ENCODE measurements around the gene CABP7. TPM values are rescaled to one million over a fixed set of nuclear protein-coding genes. Genes with fewer than 3 reads are reported as not detected.

Gene CABP7
- polyA plus RNA-seq, 1 of the 3 experiments (the other 2 are of a cell fraction): 0.72 TPM

DNA sequence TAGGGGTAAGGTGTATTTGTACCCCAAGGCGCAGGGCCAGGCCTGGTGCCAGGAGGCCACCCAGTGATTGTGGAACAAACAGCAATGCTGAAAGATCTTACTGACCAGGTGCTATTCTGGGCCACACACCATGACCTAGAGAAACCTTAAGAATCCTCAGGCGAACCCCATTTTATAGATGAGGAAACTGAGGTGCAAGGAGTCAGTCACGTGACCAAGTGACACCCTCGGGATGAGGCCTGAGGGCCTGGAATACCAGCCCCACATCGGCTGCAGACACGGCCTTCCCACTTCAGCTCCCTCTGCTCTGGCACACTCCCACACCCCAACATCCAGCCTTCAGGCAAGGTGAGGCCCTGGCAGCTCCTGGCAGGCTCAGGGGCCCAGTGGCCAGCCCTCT is 13.1 kb downstream of the CABP7 start (continued):
- TF ChIP-seq, protein P1, sequence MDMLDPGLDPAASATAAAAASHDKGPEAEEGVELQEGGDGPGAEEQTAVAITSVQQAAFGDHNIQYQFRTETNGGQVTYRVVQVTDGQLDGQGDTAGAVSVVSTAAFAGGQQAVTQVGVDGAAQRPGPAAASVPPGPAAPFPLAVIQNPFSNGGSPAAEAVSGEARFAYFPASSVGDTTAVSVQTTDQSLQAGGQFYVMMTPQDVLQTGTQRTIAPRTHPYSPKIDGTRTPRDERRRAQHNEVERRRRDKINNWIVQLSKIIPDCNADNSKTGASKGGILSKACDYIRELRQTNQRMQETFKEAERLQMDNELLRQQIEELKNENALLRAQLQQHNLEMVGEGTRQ (IDR thresholded peaks at IDR 0.05; ENCODE audit: borderline replicate concordance, low read depth, low read length): no peak

DNA sequence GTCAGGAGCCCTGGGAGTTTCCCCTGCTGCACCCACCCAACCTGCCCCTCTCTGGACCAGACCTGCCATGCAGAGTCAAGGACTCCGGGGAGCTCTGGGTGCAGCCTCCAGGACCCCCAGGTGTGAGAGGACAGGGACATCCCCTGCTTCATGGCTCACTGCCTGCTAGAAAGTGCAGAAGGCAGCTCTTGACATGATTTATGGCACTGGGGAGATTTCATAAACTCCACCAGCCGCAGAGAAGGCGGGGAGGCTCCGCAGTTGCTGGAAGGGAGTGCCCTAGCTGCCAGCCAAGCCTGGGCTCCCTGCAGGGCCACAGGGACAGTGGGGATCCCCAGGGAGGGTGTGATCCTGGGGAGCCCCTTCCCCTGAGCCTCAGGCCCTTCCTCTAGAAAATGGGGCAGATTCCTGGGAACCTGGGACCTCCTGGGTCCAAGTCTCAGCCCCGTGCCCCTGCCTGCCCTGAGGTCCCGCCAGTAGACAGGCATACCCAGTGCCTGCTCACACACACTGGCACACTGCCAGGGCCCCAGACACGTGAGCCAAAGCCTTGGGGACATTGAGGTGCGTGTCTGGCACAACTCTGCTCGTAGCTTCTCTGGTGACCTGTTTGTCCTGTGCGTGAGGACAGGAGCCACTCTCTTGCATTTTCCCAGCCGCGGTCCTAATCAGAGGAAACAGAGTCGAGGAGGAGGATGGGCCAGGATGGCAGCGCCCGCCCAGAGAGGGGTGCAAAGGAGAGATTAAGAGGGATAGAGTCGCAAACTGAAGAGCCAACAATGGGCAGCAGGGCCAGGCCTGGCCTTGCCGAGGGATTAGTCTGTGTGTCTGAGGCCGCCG is 13.8 kb downstream of the CABP7 start:
- no peak overlapping the region for H3K9ac ChIP-seq
- no peak overlapping the region for H3K4me3 ChIP-seq (ENCODE audit: low read depth in 2 of 2, low read length in 1 of 2)
- no peaks in the 10 kb centered on the region for H3K79me2 ChIP-seq (ENCODE audit: insufficient read depth)
- peaks cover 0 to 2% of the 10 kb centered on the region in 2 experiments for H3K36me3 ChIP-seq (replicated peaks in 1 of 2; ENCODE audit: control insufficient read depth in 1 of 2, insufficient read depth in 2 of 2, low read length in 1 of 2)
- DNase-seq: peak; percentile 83
- no peaks in the 10 kb centered on the region for H3K9me3 ChIP-seq
- peaks cover 0 to 30% of the 10 kb centered on the region in 2 experiments; a peak in 1 of 4 replicates for H3K4me1 ChIP-seq (ENCODE audit: control insufficient read depth in 1 of 2, insufficient read depth in 2 of 2, low read depth in 1 of 2, low read length in 1 of 2)
- no peaks in the 10 kb centered on the region for H3K27me3 ChIP-seq (ENCODE audit: insufficient read depth)
- ChIA-PET POLR2A (interaction anchor here (0.5 to 1.6 kb wide), 4 partner anchors 11 to 62 kb away, joined by 3 to 9 read pairs (median 4); no protein-coding TSS in a partner anchor), CTCF (interaction anchor here (0.6 to 3.9 kb wide), 9 partner anchors 8 to 355 kb away, joined by 3 to 20 read pairs (median 4); no protein-coding TSS in a partner anchor)
- H3K27ac ChIP-seq (ENCODE audit: low read depth in 2 of 2, low read length in 1 of 2): peak overlapping the region in 1 of 2 experiments; percentile 78; a peak in 2 of 4 replicates
- no peak overlapping the region for H3K4me2 ChIP-seq
- 56% methylated on average over 11 of the region's 19 CpGs for WGBS (ENCODE audit: low lambda C conversion rate)
- no peak overlapping the region for H2AFZ ChIP-seq (ENCODE audit: low read depth)
- no peaks in the 10 kb centered on the region for H3K9me2 ChIP-seq
- H3F3A ChIP-seq (replicated peaks; ENCODE audit: insufficient read depth): no peaks in the 10 kb centered on the region
- no peaks in the 10 kb centered on the region for H4K20me1 ChIP-seq (ENCODE audit: insufficient read depth)
- TF ChIP-seq RFX5 (IDR thresholded peaks at IDR 0.05; ENCODE audit: low read length): no peak
- 0 out of 4 replicates have a peak, but pooled peaks of 1 of the 2 experiments have one; percentile 8 for TF ChIP-seq EP300 (IDR thresholded peaks at IDR 0.05; ENCODE audit: borderline replicate concordance in 1 of 2, low read depth in 1 of 2, low read length in 1 of 2)
- no peak for TF ChIP-seq GABPA (IDR thresholded peaks at IDR 0.05; ENCODE audit: low read depth)
- TF ChIP-seq TEAD4 (IDR thresholded peaks at IDR 0.05; ENCODE audit: borderline replicate concordance, insufficient read depth): no peak
- no peak for TF ChIP-seq RXRA (IDR thresholded peaks at IDR 0.05; ENCODE audit: borderline replicate concordance, low read depth)
- TF ChIP-seq, protein P1 (IDR thresholded peaks at IDR 0.05; ENCODE audit: borderline replicate concordance, low read depth, low read length): no peak
- no peak for TF ChIP-seq MAX (IDR thresholded peaks at IDR 0.05; ENCODE audit: low read depth)
- TF ChIP-seq SIN3A (IDR thresholded peaks at IDR 0.05; ENCODE audit: borderline replicate concordance, low read depth, low read length): no peak
- TF ChIP-seq FOXM1 (IDR thresholded peaks at IDR 0.05; ENCODE audit: low read depth): no peak
- TF ChIP-seq IRF3 (IDR thresholded peaks at IDR 0.05; ENCODE audit: low read depth, low read length): no peak
- TF ChIP-seq RCOR1 (IDR thresholded peaks at IDR 0.05; ENCODE audit: low read length): peak; percentile 40; the same call in 1 of the 2 replicates
- TF ChIP-seq, protein P2, sequence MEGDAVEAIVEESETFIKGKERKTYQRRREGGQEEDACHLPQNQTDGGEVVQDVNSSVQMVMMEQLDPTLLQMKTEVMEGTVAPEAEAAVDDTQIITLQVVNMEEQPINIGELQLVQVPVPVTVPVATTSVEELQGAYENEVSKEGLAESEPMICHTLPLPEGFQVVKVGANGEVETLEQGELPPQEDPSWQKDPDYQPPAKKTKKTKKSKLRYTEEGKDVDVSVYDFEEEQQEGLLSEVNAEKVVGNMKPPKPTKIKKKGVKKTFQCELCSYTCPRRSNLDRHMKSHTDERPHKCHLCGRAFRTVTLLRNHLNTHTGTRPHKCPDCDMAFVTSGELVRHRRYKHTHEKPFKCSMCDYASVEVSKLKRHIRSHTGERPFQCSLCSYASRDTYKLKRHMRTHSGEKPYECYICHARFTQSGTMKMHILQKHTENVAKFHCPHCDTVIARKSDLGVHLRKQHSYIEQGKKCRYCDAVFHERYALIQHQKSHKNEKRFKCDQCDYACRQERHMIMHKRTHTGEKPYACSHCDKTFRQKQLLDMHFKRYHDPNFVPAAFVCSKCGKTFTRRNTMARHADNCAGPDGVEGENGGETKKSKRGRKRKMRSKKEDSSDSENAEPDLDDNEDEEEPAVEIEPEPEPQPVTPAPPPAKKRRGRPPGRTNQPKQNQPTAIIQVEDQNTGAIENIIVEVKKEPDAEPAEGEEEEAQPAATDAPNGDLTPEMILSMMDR (IDR thresholded peaks at IDR 0.05): no peak
- TF ChIP-seq FOSL2 (IDR thresholded peaks at IDR 0.05; ENCODE audit: borderline replicate concordance, low read depth): no peak
- no peak for TF ChIP-seq GATA2 (CRISPR knock-in tag; IDR thresholded peaks at IDR 0.05)
- TF ChIP-seq RAD21 (IDR thresholded peaks at IDR 0.05; ENCODE audit: low read length): 0 out of 2 replicates have a peak, but pooled peaks have one; percentile 9
- TF ChIP-seq MXI1 (IDR thresholded peaks at IDR 0.05; ENCODE audit: low read depth, low read length): no peak
- TF ChIP-seq, protein P3, sequence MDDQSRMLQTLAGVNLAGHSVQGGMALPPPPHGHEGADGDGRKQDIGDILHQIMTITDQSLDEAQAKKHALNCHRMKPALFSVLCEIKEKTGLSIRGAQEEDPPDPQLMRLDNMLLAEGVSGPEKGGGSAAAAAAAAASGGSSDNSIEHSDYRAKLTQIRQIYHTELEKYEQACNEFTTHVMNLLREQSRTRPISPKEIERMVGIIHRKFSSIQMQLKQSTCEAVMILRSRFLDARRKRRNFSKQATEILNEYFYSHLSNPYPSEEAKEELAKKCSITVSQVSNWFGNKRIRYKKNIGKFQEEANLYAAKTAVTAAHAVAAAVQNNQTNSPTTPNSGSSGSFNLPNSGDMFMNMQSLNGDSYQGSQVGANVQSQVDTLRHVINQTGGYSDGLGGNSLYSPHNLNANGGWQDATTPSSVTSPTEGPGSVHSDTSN (IDR thresholded peaks at IDR 0.05): no peak
- TF ChIP-seq FOXJ3 (CRISPR knock-in tag; IDR thresholded peaks at IDR 0.05): peak; percentile 72
- TF ChIP-seq JUND (IDR thresholded peaks at IDR 0.05): no peak
- TF ChIP-seq ELF1 (IDR thresholded peaks at IDR 0.05): no peak
- no peak for TF ChIP-seq CHD2 (IDR thresholded peaks at IDR 0.05; ENCODE audit: low read length, partially characterized antibody)
- TF ChIP-seq TAF1 (IDR thresholded peaks at IDR 0.05; ENCODE audit: borderline replicate concordance, low read depth, low read length): no peak
- no peak for TF ChIP-seq POLR2AphosphoS5 (IDR thresholded peaks at IDR 0.05; ENCODE audit: low read depth, low read length)
- TF ChIP-seq MEF2A (IDR thresholded peaks at IDR 0.05; ENCODE audit: borderline replicate concordance, low read depth): no peak
- no peak for TF ChIP-seq NFIC (IDR thresholded peaks at IDR 0.05; ENCODE audit: borderline replicate concordance)
